ENCODE results near the gene ELL. TPM values are rescaled to one million over a fixed set of nuclear protein-coding genes. Genes with fewer than 3 reads are reported as not detected.

Gene ELL
- total and polyA plus RNA-seq, 5 donors: 9.3 to 19.0 (median 13.6) TPM

GRCh38 chr19:18401580-18402112 is 120.2 kb downstream of the ELL start:
- intact Hi-C loops (cut with DNase I): loop anchor here in 2 of 4 donors (10.0 kb wide), 3 partner anchors 57 to 187 kb away; partner anchors contain the start of gene PGPEP1 (in 1 of the 2)
- peak in 2 of 3 donors; percentile 83 to 84 for DNase-seq

GRCh38 chr19:18399008-18399407 is 122.9 kb downstream of the ELL start:
- Histone ChIP-seq H3K4me1 (ENCODE audit: control insufficient read depth, insufficient read depth, low read length) (no peaks in the 10 kb centered on the region), H3K27ac (ENCODE audit: low read length) (no peak overlapping the region), H3K4me3 (ENCODE audit: low read length) (no peak overlapping the region), H3K27me3 (ENCODE audit: control insufficient read depth, insufficient read depth) (no peaks in the 10 kb centered on the region), H3K9me3 (ENCODE audit: control insufficient read depth, low read length) (no peaks in the 10 kb centered on the region)
- 51% methylated on average over 6 of the region's 6 CpGs for WGBS
- DNase-seq (peak in 2 of 3 donors; percentile 62 to 75), ATAC-seq (no peak)
- intact Hi-C loops (cut with DNase I): loop anchor here in 2 of 4 donors (5.0 to 10.0 kb wide), 2 partner anchors 47 to 124 kb away; partner anchors contain the start of gene IQCN (in 1 of the 2)

More at GRCh38 chr19:18401580-18402112, 120.2 kb downstream of the ELL start:
- H3K4me3 ChIP-seq (ENCODE audit: low read length): no peak overlapping the region
- no peaks in the 10 kb centered on the region for H3K4me1 ChIP-seq (ENCODE audit: control insufficient read depth, insufficient read depth, low read length)
- 46% methylated on average over 7 of the region's 7 CpGs for WGBS
- H3K27me3 ChIP-seq (ENCODE audit: control insufficient read depth, insufficient read depth): no peaks in the 10 kb centered on the region
- no peaks in the 10 kb centered on the region for H3K9me3 ChIP-seq (ENCODE audit: control insufficient read depth, low read length)
- no peak overlapping the region for H3K27ac ChIP-seq (ENCODE audit: low read length)
- ATAC-seq: peak; percentile 69 to 81

- no peak within 1 kb of the TSS for H3K27ac ChIP-seq (ENCODE audit: low read length)
- DNase-seq (peak; percentile 56 to 82 (median 79)), ATAC-seq (peak; percentile 69 to 73)
- intact Hi-C loops (cut with DNase I): loop anchor here in 2 of 4 donors (5.0 to 10.0 kb wide), 2 partner anchors 45 to 123 kb away; partner anchors contain the start of gene IQCN (in 1 of the 2)
- no peak within 1 kb of the TSS for H3K4me3 ChIP-seq (ENCODE audit: low read length)
- no peaks in the 10 kb centered on the region for H3K4me1 ChIP-seq (ENCODE audit: control insufficient read depth, insufficient read depth, low read length)
- H3K9me3 ChIP-seq (ENCODE audit: control insufficient read depth, low read length): no peaks in the 10 kb centered on the region
- 17% methylated on average over 33 of the region's 33 CpGs for WGBS
- no peaks in the 10 kb centered on the region for H3K27me3 ChIP-seq (ENCODE audit: control insufficient read depth, insufficient read depth)
Observed at GRCh38 chr19:18397242-18398202, 124.3 kb downstream of the ELL start, which contains the start of gene LRRC25. Gene LRRC25, minus strand, starts transcription at chr19:18397622. Its CDS starts 659 bp downstream, at chr19:18396963.

GRCh38 chr19:18396471-18397241 is 125.2 kb downstream of the ELL start:
- Histone ChIP-seq H3K4me1 (ENCODE audit: control insufficient read depth, insufficient read depth, low read length) (no peaks in the 10 kb centered on the region), H3K4me3 (ENCODE audit: low read length) (no peak overlapping the region), H3K27me3 (ENCODE audit: control insufficient read depth, insufficient read depth) (no peaks in the 10 kb centered on the region), H3K27ac (ENCODE audit: low read length) (no peak overlapping the region), H3K9me3 (ENCODE audit: control insufficient read depth, low read length) (no peaks in the 10 kb centered on the region)
- DNase-seq: no peak
- WGBS: 64% methylated on average over 37 of the region's 37 CpGs
- no peak for ATAC-seq
- intact Hi-C loops (cut with DNase I): loop anchor here in 2 of 4 donors (5.0 to 10.0 kb wide), 2 partner anchors 44 to 122 kb away; partner anchors contain the start of gene IQCN (in 1 of the 2)

GRCh38 chr19:18393836-18394235 is 128.0 kb downstream of the ELL start:
- Histone ChIP-seq H3K4me1 (ENCODE audit: control insufficient read depth, insufficient read depth, low read length) (no peaks in the 10 kb centered on the region), H3K9me3 (ENCODE audit: control insufficient read depth, low read length) (no peaks in the 10 kb centered on the region), H3K27ac (ENCODE audit: low read length) (no peak overlapping the region), H3K27me3 (ENCODE audit: control insufficient read depth, insufficient read depth) (no peaks in the 10 kb centered on the region), H3K4me3 (ENCODE audit: low read length) (no peak overlapping the region)
- peak in 2 of 3 donors; percentile 80 to 82 for DNase-seq
- peak; percentile 19 to 30 for ATAC-seq
- intact Hi-C loops (cut with DNase I): loop anchor here in 1 of 4 donors (10.0 kb wide), 1 partner anchor 119 kb away; the partner anchor contains the start of gene IQCN
- 50% methylated on average over 7 of the region's 7 CpGs for WGBS

GRCh38 chr19:18392926-18393325 is 128.9 kb downstream of the ELL start:
- Histone ChIP-seq H3K4me3 (ENCODE audit: low read length) (no peak overlapping the region), H3K4me1 (ENCODE audit: control insufficient read depth, insufficient read depth, low read length) (no peaks in the 10 kb centered on the region), H3K9me3 (ENCODE audit: control insufficient read depth, low read length) (no peaks in the 10 kb centered on the region), H3K27ac (ENCODE audit: low read length) (no peak overlapping the region), H3K27me3 (ENCODE audit: control insufficient read depth, insufficient read depth) (no peaks in the 10 kb centered on the region)
- DNase-seq (no peak), ATAC-seq (no peak)
- 65% methylated on average over 5 of the region's 5 CpGs for WGBS
- intact Hi-C loops (cut with DNase I): loop anchor here in 1 of 4 donors (10.0 kb wide), 1 partner anchor 118 kb away; the partner anchor contains the start of gene IQCN

Other genes with a start within 250 kb of the ELL start
- gene IQCN, start 247.6 kb downstream of the ELL start, total RNA-seq: 1 to 10 TPM in 2 of 4 donors, under 1 TPM in 2; 0.65 to 1.4 (median 1.1) TPM
- 5.3 TPM for gene IQCN, start 247.6 kb downstream of the ELL start, polyA plus RNA-seq
- gene JUND, start 240.4 kb downstream of the ELL start, total RNA-seq: 100 to 1,000 TPM; 117 to 229 (median 122) TPM
- gene JUND, start 240.4 kb downstream of the ELL start, polyA plus RNA-seq: 233 TPM
- 10 to 100 TPM; 55.6 to 77.2 (median 64.8) TPM for gene LSM4, start 199.0 kb downstream of the ELL start, total RNA-seq
- gene LSM4, start 199.0 kb downstream of the ELL start, polyA plus RNA-seq: 131 TPM
- 10 to 100 TPM; 31.3 to 42.0 (median 35.0) TPM for gene PGPEP1, start 181.5 kb downstream of the ELL start, total RNA-seq
- 17.4 TPM for gene PGPEP1, start 181.5 kb downstream of the ELL start, polyA plus RNA-seq
- gene GDF15, start 135.9 kb downstream of the ELL start, total RNA-seq: under 1 TPM in 3 of 4 donors, not detected in 1; 0.50 to 0.60 (median 0.53) TPM
- 0.25 TPM for gene GDF15, start 135.9 kb downstream of the ELL start, polyA plus RNA-seq
- 1 to 10 TPM; 3.1 to 4.3 (median 3.7) TPM for gene LRRC25, start 124.4 kb downstream of the ELL start, total RNA-seq
- 1.5 TPM for gene LRRC25, start 124.4 kb downstream of the ELL start, polyA plus RNA-seq
- gene SSBP4, start 102.7 kb downstream of the ELL start, total RNA-seq: 10 to 100 TPM; 32.7 to 40.0 (median 37.8) TPM
- gene SSBP4, start 102.7 kb downstream of the ELL start, polyA plus RNA-seq: 36.2 TPM
- gene ISYNA1, start 83.9 kb downstream of the ELL start, total RNA-seq: 10 to 100 TPM; 36.9 to 55.4 (median 45.3) TPM
- 50.7 TPM for gene ISYNA1, start 83.9 kb downstream of the ELL start, polyA plus RNA-seq
- 100 to 1,000 TPM; 204 to 236 (median 213) TPM for gene FKBP8, start 21.5 kb upstream of the ELL start, total RNA-seq
- 285 TPM for gene FKBP8, start 21.5 kb upstream of the ELL start, polyA plus RNA-seq
- 10 to 100 TPM; 47.8 to 55.4 (median 52.2) TPM for gene KXD1, start 35.8 kb upstream of the ELL start, total RNA-seq
- 49.0 TPM for gene KXD1, start 35.8 kb upstream of the ELL start, polyA plus RNA-seq
- 100 to 1,000 TPM; 712 to 793 (median 725) TPM for gene UBA52, start 49.8 kb upstream of the ELL start, total RNA-seq
- 622 TPM for gene UBA52, start 49.8 kb upstream of the ELL start, polyA plus RNA-seq
- 10 to 100 TPM; 71.0 to 90.7 (median 77.1) TPM for gene REX1BD, start 66.7 kb upstream of the ELL start, total RNA-seq
- gene REX1BD, start 66.7 kb upstream of the ELL start, polyA plus RNA-seq: 99.9 TPM
- gene CRLF1, start 84.7 kb upstream of the ELL start, total RNA-seq: 10 to 100 TPM in 3 of 4 donors, 1 to 10 TPM in 1; 7.2 to 64.0 (median 38.8) TPM
- gene CRLF1, start 84.7 kb upstream of the ELL start, polyA plus RNA-seq: 79.6 TPM
- 1 to 10 TPM; 2.2 to 5.9 (median 4.0) TPM for gene TMEM59L, start 90.8 kb upstream of the ELL start, total RNA-seq
- gene TMEM59L, start 90.8 kb upstream of the ELL start, polyA plus RNA-seq: 4.8 TPM
- 10 to 100 TPM in 1 of 4 donors, 1 to 10 TPM in 3; 8.9 to 14.4 (median 9.3) TPM for gene KLHL26, start 115.0 kb upstream of the ELL start, total RNA-seq
- gene KLHL26, start 115.0 kb upstream of the ELL start, polyA plus RNA-seq: 5.1 TPM
- 10 to 100 TPM in 3 of 4 donors, 1 to 10 TPM in 1; 9.2 to 15.1 (median 13.6) TPM for gene CRTC1, start 161.6 kb upstream of the ELL start, total RNA-seq
- 9.5 TPM for gene CRTC1, start 161.6 kb upstream of the ELL start, polyA plus RNA-seq